HG03025 (cell line): ENCODE data around the gene MAPKAPK3.
"Not testable (repeated sequence)": the region's sequence is repeated elsewhere in the genome, so short reads cannot be mapped to it uniquely, and the experiment has no call there.

Source experiments
- ATAC-seq: cut with Tn5 transposase; IDR thresholded peaks from one replicate; pipeline ENCODE4 v1.9.1; 2021; ENCODE audit warnings: mild to moderate bottlenecking, moderate library complexity; ENCODE audit not compliant: unreplicated experiment, low FRiP score

MAPKAPK3 gene

DNA sequence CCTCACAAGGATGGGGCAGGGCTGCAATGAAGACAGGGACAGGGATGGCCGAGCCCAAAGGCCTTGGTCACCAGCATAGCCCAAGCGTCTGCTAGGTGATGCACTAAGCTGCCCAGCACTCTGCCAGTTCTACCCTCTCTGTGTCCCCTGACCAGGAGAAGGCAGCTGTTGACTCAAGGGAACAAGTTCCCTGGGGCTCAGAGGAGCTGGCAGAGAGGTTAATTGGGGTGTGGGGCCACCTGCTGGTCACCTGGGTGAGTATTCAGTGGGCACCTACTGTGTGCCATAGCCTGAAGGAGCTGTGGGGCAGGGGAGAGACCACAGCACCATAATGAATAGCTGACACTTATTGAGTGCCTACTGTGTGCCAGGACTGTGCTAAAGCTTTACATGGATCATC, 35.8 kb downstream of the MAPKAPK3 start:
- no peak for ATAC-seq

DNA sequence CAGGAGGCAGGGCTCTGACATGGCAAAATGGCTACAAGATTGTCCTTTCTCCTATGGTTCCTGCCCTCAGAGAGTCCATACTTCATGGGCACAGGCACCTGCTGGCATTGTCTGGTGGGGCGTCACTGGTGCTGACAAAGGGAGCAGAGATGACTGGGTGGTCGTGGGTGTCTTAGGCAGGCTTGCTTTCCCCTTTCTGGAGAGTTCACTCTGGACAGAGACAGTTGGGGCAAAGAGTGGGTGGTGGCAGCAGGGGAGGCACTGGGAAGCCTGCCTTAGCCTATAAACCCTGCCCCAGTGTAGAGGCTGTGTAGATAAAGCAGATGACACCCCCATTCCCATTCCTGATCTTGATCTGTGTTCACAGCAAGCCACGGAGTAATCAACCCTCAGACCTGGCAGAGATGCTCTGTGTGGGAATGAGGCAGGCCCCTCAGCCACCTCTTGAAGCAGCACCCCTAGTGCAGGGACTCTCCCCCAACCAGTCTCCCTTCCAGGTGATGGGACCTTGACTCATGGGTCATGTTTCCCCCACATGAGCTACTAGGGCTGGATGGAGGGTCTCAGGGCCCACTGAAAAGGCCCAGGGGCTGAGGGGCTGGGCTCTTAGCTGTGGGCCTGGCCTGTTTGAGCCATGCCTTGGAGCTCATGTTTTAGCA, 37.1 kb downstream of the MAPKAPK3 start:
- ATAC-seq: no peak

DNA sequence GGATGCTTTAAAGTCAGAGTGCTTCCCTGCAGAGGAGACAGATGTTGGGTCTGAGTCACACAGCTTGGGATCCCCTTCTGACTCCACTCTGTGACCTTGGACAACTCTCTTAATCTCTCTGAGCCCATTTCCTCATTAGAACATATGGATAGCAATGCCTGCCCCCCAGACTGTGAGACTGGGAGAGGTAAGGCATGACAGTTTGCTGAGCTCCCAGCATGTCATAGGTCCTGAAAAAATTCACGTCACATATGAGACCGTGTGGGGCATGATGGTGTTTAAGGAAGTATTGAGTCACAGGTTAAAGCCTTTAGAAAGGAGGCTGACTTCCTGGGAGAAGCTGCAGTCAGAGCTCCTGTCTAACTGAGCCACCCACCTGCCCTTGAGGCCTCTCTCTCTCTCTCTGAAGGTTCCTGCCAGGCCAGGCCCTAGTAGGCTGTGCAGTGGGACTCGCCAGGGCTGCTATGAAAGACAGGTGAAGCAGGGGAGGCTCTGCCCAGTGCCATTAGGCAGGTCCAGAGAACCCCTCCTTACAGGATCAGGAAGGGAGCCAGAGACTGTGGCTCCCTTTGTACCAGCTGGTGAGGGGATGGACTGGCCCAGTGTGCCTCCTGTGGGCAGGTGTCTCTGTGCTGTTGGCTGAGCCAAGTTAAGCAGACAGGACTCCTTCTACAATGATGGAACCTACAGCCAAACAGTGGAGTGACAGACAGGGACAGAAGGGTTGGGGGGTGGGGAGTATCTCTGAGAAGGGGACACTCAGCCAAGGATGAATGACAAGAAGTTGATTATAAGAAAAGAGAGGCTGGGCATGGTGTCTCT, 38.3 kb downstream of the MAPKAPK3 start:
- ATAC-seq: no peak

DNA sequence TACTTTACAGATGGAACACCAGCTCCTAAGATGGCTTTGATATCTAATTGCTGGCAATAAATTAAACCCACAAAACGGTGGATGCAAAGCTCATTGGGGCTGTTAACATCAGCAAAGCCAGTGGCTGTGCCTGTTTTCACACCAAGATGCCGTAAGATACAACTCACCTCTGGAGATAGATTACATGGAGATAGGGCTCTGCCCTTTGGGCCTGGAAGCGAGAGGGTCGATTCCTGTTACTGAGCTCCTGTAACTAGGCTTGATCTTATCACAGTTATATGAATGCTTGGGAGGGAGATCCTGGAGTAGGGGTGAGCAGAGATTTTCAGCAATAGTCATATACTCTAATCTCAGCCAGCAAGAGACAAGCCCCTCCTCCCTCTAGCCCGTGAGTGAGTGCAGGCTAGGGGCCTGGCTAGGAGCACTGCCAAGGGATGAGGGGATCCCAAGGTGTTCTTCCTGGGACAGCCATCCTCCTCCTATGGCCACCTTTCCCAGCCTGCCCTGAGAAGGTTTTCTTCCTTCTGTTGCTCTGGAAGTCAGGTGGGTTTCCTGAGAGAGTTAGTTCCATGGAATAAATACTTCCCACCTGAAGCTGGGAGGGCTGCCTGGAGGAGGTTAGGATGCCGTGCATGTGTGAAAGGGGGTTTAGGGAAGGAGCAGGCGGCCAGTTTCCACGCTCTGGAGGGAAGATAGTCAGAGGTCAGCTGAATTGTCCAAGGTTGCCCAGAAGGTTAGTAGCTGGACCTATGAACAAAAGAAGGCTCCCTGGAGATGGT, 39.7 kb downstream of the MAPKAPK3 start:
- no peak for ATAC-seq

DNA sequence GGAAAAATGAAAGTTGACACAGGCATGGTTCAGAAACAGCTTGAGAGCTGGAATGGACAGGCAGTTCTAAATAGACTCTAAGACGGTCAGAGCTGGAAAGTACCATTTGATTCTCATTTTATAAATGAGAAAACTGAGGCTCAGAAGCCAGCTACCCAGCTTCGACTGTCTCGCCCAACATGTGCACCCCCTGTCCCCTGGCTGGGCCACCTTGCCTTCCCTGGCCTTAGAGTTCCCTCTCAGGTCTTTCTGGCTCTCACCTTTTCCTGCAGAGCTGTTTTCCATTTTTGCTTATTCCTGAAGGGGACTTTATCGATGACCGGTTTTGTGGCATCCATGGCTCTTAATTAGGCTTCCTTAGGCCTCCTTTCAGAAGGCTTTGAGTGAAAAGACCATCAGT, 40.5 kb downstream of the MAPKAPK3 start:
- ATAC-seq: no peak

DNA sequence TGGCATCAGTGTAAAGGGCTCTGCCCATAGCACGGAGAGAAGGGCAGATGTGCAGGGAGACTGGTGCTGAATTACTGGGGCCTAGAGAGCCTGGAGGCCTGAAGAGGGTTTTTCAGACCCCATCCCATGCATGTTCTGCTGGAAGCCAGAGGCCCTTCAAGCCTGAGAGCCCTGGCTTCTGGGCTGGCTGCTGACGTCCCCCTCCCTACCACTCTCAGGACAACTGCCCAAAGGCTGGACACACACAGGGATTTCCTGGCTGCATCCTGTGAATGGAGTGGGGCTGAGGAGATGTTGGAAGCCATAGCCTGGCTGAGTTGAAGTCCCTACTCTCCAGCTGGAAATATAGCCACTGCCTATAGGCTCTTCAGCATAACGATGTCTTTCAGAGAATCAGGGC, 40.9 kb downstream of the MAPKAPK3 start:
- no peak for ATAC-seq

DNA sequence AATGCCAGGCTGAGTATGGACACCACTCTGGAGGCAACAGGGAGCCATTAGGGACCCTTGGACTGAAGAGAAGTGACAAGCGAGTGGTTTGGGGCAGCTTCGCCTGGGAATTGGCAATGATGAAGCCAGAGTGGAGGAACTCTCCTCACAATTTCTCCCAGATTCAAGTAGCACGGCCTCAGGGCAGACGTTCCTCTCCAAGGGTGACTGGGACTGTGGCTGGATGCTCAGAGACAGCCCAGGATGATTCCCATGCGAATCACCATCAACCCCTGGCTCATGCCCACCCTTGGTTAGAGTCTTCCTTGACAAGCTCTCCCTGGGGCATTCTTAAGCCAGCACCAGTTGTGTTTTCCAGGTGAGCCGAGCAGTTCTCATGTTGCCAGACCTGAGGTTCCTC, 41.5 kb downstream of the MAPKAPK3 start:
- no peak for ATAC-seq

DNA sequence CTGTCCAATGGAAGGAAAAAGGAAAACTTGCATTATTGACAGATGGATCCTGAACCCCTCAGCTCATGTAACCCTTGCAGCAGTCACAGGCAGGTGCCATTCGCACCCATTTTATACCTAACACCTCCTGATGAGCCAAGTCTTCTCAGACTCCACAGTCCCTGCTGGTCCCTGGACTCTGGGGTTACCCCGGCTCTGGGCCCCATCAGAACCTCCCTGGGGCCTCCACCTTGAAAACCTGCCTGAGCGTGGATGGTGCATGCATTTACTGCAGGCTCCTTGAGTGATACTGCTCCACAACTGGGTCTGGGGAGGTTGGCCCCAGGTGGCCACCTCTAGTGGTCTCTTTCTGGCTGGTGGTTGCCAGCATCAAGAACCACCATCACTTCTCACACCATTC, 41.9 kb downstream of the MAPKAPK3 start:
- no peak for ATAC-seq

DNA sequence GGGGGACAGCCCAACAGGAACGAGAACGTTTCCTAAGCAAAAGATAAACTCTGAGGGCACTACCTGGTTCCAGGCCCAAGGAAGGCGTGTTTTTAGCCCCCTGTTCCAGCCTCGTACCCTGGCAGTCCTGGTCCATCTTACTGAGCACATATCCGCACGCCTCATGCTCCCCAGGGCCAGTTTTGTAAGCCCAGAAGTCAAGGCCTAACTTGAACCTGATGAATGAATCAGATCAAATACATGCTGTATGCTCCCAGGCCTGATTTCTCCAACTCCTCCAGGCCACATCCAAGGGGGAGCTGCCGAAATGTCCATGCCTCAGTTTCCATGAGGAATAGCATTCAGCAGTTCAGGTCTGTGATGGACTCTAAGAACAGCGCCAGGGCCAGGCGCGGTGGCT, 43.4 kb downstream of the MAPKAPK3 start:
- no peak for ATAC-seq

DNA sequence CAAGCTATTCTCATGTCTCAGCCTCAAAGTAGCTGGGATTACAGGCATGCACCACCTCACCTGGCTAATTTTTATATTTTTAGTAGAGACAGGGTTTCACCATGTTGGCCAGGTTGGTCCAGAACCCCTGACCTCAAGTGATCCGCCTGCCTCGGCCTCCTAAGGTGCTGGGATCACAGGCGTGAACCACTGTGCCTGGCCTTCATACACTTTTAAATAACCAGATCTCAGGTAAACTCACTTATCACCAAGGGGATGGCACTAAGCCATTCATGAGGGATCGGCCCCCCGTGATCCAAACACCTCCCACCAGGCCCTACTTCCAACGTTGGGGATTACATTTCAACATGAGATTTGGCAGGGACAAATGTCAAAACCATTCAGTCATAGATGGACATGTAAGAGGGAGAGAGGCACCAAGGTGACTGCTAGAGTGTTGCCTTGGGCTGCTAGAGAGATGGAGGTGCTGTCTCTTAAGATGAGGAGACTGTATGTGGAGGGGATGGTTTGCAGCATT, 44.4 kb downstream of the MAPKAPK3 start:
- ATAC-seq: no peak

DNA sequence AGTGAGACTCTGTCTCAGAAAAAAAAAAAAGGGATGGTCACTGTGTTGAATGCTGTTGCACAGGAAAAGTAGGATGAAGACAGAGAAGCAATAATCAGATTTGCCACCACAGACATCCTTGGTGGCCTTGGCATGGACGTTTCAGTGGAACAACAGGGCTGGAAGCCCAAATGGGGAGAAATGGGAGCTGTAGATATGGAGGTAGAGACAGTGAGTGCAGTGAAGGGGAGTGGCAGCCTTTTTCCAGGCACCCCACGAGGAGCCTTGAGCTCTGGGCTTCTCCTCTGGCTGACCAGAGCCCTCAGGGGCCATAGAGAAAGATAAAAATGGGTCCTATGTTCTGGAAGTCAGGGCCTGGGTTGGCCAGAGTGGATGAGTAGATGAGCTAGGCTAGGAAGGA, 45.5 kb downstream of the MAPKAPK3 start:
- ATAC-seq: no peak

DNA sequence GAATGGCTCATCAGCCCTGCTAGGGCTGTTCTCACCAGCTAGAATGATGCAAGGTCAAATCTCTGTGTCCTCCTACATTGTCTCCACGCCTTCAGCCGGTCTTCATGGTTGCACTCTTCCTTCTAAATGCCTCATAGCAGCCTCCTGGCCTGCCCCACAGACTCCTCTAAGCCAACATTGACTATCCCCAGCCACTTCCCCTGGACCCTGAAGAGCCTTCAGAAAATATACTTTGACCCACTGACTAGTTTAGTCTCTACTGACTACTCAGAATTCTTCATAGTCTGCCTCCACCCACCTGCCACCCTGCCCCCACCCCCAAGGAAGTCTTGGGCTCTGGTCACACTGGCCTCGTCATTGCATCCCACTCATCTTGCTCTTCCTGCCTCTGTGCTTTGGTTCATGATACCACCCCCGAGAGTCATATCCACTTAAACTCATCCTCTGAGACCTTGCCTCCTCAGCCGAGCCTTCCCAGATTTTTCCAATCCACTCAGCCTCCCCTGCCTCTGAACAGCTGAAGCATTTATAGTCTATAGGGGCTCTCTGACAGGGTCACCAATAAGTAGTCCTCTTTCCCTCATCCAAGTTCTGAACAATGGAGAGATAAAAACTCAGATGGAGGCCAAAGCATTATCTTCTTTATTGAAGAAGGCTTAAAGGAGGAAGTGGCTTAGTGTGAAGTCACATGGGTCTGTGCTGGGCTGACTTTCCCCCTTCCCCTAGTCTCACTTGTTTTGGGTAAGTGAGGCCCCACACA, 48.3 kb downstream of the MAPKAPK3 start:
- ATAC-seq: no peak

DNA sequence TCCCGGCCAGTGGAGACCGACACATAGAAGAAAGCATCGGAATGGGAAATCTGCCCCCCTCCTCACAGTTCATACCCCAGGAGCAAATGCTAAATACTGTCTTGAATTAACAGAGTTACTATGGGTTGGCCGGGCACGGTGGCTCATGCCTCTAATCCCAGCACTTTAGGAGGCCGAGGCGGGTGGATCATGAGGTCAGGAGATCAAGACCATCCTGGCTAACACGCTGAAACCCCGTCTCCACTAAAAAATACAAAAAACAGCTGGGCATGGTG, 48.8 kb downstream of the MAPKAPK3 start:
- ATAC-seq: not testable (repeated sequence)

DNA sequence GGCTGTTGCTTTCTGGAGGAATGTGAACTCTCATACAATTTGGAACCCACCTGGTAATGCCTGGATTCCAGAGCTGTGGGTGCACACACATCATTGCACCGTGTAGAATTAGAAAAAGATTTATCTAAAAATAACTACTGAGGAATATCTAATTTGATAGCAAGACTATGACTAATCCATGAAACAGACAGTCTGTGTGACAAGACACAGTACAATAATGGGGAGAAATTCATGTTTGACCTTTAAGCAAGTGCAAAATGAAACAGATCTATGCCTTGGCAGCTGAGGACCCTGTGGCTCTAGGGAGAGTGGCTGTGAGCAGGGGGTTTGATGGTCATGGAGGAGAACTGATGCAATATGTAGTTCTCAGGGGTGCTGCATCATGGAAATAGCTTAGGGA, 49.9 kb downstream of the MAPKAPK3 start:
- no peak for ATAC-seq

DNA sequence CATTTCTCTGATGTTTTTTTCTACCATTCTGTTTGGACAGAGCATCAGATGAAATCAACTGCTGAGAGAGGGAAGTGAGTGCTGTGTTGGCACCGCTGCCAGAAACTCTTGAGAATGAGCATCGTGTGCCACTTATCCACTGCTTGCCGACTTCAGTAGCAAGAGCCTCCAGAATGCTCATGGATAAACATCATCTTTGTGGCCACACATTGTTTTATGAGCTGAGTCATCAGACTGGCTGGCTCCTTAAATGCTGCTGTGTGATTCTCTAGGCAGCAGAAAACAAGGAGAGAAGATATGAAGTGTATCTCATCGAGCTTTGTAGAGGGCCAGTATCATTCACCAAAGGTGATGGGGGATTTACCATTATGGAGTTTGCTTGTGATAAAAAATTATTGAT, 54.4 kb downstream of the MAPKAPK3 start:
- ATAC-seq: no peak

DNA sequence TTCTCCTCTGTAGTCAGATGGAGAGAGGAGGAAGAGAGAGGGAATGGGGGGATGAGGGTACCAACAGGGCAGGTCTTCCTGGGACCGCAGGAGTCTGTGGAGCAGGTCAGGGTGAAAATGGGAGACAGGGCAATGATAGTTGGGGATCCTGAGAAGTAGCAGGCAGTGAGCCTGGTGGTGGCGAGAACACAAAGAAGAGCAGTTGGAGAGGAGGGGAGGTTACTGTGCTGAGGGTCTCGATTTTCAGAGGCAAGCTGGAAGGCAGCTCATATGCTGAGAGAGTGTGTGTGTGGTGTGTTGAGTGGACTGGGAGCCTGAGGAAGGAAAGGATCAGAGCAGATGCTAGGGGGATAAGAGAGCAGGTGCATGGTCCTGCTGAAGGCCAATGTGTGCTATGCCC, 55.7 kb downstream of the MAPKAPK3 start:
- no peak for ATAC-seq

DNA sequence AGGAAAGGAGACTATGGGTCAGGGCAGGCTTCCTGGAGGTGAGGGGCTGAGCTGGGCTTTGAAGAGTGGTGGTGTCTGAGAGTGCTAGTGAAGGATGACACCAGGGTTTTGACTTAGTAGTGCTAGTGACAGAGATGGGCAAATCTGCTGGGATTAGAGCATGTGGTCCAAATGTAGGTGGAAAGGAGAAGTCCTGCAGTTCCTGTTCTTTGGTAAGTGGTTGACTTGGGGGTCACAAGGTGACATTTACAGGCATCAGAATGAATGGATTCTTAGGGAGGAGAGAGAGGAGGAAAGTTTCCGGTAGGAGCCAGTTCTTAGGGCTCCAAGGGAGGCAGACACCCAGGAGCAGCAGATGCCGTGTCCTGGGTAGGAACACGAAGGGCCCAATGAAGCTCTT, 57.0 kb downstream of the MAPKAPK3 start:
- no peak for ATAC-seq

DNA sequence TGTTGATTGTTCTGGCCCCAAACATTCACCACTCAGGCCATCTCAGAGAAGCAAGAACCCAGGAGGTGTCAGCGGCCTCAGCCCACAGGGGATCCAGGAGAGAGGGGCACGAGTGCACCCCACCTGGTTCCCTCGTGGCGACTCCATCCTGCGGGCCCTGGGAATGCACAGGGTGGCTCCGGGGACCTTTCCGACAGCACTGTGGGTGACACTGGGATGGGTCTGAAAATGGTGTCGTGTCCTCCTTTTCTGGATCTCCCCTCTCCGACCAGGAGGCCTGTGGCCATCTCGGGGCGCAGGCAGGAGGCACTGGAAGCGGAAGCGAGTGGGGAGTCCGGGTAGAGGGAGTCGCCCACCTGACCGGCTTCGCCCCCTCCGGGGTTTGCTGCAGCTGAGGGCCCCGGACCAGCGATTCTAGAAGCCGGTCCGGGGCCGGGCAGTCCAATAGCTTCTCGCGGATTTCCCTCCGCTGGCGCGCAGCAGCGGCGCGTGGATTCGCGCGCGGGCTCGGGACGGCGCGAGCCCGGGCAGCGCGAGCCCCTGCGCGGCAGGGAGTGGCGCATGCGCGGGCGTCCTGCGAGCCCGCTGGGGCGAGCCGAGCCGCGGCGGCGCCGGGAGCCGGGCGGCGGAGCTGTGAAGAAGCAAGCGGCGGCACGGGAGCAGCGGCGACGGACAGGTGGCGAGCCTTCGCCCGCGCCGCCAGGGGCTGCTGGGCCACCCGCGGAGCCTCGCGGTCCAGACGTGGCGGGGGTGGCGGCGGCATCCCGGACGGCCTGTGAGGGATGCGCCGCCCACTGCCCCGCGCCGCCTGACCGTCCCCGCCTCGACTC, 57.6 kb downstream of the MAPKAPK3 start, which contains the start of gene DOCK3:
Gene DOCK3 (plus strand): TSS at position 579 of the 830 bp plus-strand sequence. CDS start 337 bp downstream, outside the sequence.
- peak; percentile 49 for ATAC-seq

DNA sequence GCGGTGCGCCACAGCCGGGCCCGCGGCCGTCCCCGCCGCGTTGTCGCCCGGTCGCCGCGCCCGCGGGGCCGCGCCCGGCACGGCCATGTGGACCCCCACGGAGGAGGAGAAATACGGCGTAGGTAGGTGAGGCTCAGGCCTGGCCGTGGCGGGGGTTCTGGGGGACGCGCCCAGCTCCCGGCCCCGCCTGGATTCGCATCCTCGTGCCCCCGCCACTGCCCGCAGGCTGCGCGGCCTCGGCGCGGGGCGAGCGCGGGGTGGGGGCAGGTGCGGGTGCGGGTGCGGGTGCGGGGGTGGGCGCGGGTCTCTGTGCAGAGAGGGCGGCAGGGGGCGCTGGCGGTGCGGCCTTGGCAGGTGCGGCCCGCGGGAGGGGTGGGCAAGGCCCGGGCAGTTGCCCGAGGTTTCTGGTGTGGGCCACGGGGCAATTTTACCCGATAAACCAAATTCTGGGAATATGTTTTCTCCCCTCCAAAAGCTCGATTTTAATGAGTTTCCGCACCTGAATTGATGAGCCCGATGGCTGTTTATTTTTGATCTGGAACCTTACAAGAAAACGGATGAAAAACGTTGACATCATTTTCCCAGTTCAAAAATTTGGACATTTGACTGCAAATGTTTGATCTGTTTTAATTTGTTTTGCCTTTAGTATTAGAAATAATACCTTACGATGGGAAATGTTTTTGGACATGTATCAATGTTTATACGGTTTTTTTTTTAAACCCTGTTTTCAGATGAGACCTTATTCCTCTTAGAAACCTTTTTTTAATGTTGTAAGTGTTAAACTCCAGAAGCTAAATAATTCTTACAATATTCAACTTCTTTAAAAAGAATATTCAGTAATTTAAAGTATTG, 58.5 kb downstream of the MAPKAPK3 start:
- no peak for ATAC-seq
